Activated T-cell treated with anti-CD3 and anti-CD28 coated beads, Interleukin-2, amount 50 U/mL, for 72 hours (primary cell): ENCODE results near the gene COL2A1. TPM values are rescaled to one million over a fixed set of nuclear protein-coding genes. Genes with fewer than 3 reads are reported as not detected.

ENCODE experiments used
- ATAC-seq, 2 donors: fragments of 150-1000 bp; cut with Tn5 transposase; replicated peaks in 1 of 2; 2 replicates each; pipeline ENCODE4 v1.10.0; 2021; ENCODE audit warnings: moderate library complexity in 2 of 2, mild to moderate bottlenecking in 1 of 2
- DNase-seq, 2 donors: peaks; one replicate each; pipeline ENCODE4 v3.0.0; 2021 to 2022; ENCODE audit warnings: mixed read lengths in 1 of 2
- H3K27ac Mint-ChIP-seq: one replicate; pipeline ENCODE4 v1.8.0; 2022; ENCODE audit warnings: mild to moderate bottlenecking, moderate library complexity, mixed read lengths
- H3K27me3 Mint-ChIP-seq: one replicate; pipeline ENCODE4 v1.8.0; 2022; ENCODE audit warnings: low read depth, mixed read lengths
- H3K36me3 Mint-ChIP-seq, 2 donors: one replicate each; pipeline ENCODE4 v1.8.0; 2022; ENCODE audit warnings: mixed read lengths in 2 of 2, mild to moderate bottlenecking in 1 of 2; ENCODE audit not compliant: insufficient read depth in 2 of 2
- H3K4me1 Mint-ChIP-seq: one replicate; pipeline ENCODE4 v1.8.0; 2022; ENCODE audit warnings: low read depth, mixed read lengths
- H3K4me3 Mint-ChIP-seq, 2 donors: one replicate each; pipeline ENCODE4 v1.8.0; 2022; ENCODE audit warnings: mild to moderate bottlenecking in 2 of 2, mixed read lengths in 2 of 2, moderate library complexity in 2 of 2
- H3K9me3 Mint-ChIP-seq, 2 donors: one replicate each; pipeline ENCODE4 v1.8.0; 2022; ENCODE audit warnings: mixed read lengths in 2 of 2
- total RNA-seq, 2 donors: library from RNA; stranded (reverse); gene quantifications; one replicate each; pipeline ENCODE4 v1.2.3, GENCODE V29; 2022

Gene COL2A1
- total RNA-seq, 2 donors from 2014 or later, result 0.14 TPM; not detected in 1

- Mint-ChIP-seq H3K9me3 (no peaks in the 10 kb centered on the region), H3K27ac (no peak overlapping the region), H3K27me3 (no peaks in the 10 kb centered on the region), H3K4me3 (no peak overlapping the region), H3K36me3 (no peaks in the 10 kb centered on the region), H3K4me1 (no peaks in the 10 kb centered on the region)
- no peak for DNase-seq
- no peak for ATAC-seq
Observed at GRCh38 chr12:47930634-47931033, 73.6 kb downstream of the COL2A1 start.

- Mint-ChIP-seq H3K27me3 (peaks cover 21% of the 10 kb centered on the region), H3K9me3 (no peaks in the 10 kb centered on the region), H3K4me3 (no peak overlapping the region), H3K36me3 (no peaks in the 10 kb centered on the region), H3K27ac (no peak overlapping the region), H3K4me1 (no peaks in the 10 kb centered on the region)
- ATAC-seq, result no peak
- no peak for DNase-seq
Observed at GRCh38 chr12:47927346-47927745, 76.9 kb downstream of the COL2A1 start.

Other genes starting within 250 kb of the COL2A1 start
- gene RAPGEF3, start 245.6 kb downstream of the COL2A1 start, total RNA-seq, result 1 to 10 TPM in 1 of 2 donors, under 1 TPM in 1; 0.62 to 1.4 TPM
- 10 to 100 TPM; 14.6 to 15.2 TPM for gene SLC48A1, start 231.2 kb downstream of the COL2A1 start, total RNA-seq
- gene HDAC7, start 184.6 kb downstream of the COL2A1 start, total RNA-seq, result 100 to 1,000 TPM; 288 to 350 TPM
- 100 to 1,000 TPM; 217 to 224 TPM for gene VDR, start 99.5 kb downstream of the COL2A1 start, total RNA-seq
- 100 to 1,000 TPM; 124 to 149 TPM for gene TMEM106C, start 40.9 kb downstream of the COL2A1 start, total RNA-seq
- gene SENP1, start 101.6 kb upstream of the COL2A1 start, total RNA-seq, result 10 to 100 TPM; 58.4 to 68.7 TPM
- 10 to 100 TPM; 29.1 to 35.9 TPM for gene PFKM, start 114.9 kb upstream of the COL2A1 start, total RNA-seq
- gene ASB8, start 153.0 kb upstream of the COL2A1 start, total RNA-seq, result 10 to 100 TPM; 52.3 to 61.8 TPM
- under 1 TPM; 0.17 to 0.32 TPM for gene CCDC184, start 179.2 kb upstream of the COL2A1 start, total RNA-seq
- not detected for gene OR10AD1, start 198.8 kb upstream of the COL2A1 start, total RNA-seq